Epidermal melanocyte (primary cell): ENCODE measurements around the gene RNF38.
"Not testable (repeated sequence)": the region's sequence is repeated elsewhere in the genome, so short reads cannot be mapped to it uniquely, and the experiment has no call there.

Experiments used
- DNase-seq: peaks from one replicate; pipeline ENCODE4 v3.0.0; 2011; ENCODE audit warnings: low spot score; ENCODE audit not compliant: insufficient read length

The RNF38 gene

GRCh38 chr9:36407122-36407723, 7.2 kb upstream of the RNF38 start:
- peak; percentile 25 for DNase-seq

GRCh38 chr9:36402536-36402935, 2.5 kb upstream of the RNF38 start:
- DNase-seq, result no peak

- DNase-seq, result no peak
Measured at GRCh38 chr9:36401897-36402480, 1.9 kb upstream of the RNF38 start.

GRCh38 chr9:36401164-36401740, 1.2 kb upstream of the RNF38 start:
- peak; percentile 89 for DNase-seq

GRCh38 chr9:36400332-36401163, 479 bp upstream of the RNF38 start:
- DNase-seq, result peak; percentile 91

- DNase-seq, result no peak
Measured at GRCh38 chr9:36398745-36399144, 1.3 kb downstream of the RNF38 start.

GRCh38 chr9:36396985-36397384, 3.1 kb downstream of the RNF38 start:
- DNase-seq, result no peak

- DNase-seq, result no peak
Measured at GRCh38 chr9:36392489-36392888, 7.6 kb downstream of the RNF38 start.

GRCh38 chr9:36389590-36389989, 10.5 kb downstream of the RNF38 start:
- no peak for DNase-seq

GRCh38 chr9:36386396-36386965, 13.6 kb downstream of the RNF38 start:
- not testable (repeated sequence) for DNase-seq

GRCh38 chr9:36382484-36382883, 17.6 kb downstream of the RNF38 start:
- no peak for DNase-seq

- DNase-seq, result no peak
Measured at GRCh38 chr9:36364577-36364976, 35.5 kb downstream of the RNF38 start.

GRCh38 chr9:36363448-36363847, 36.6 kb downstream of the RNF38 start:
- no peak for DNase-seq

- DNase-seq, result no peak
Measured at GRCh38 chr9:36358486-36358885, 41.6 kb downstream of the RNF38 start.

GRCh38 chr9:36357639-36358038, 42.4 kb downstream of the RNF38 start:
- DNase-seq, result no peak

- no peak for DNase-seq
Measured at GRCh38 chr9:36346569-36346968, 53.5 kb downstream of the RNF38 start.

- no peak for DNase-seq
Measured at GRCh38 chr9:36345103-36345846, 54.8 kb downstream of the RNF38 start.

GRCh38 chr9:36341936-36342577, 58.0 kb downstream of the RNF38 start:
- DNase-seq, result no peak

- no peak for DNase-seq
Measured at GRCh38 chr9:36337865-36338264, 62.2 kb downstream of the RNF38 start.

- DNase-seq, result no peak
Measured at GRCh38 chr9:36337002-36337401, 63.1 kb downstream of the RNF38 start.
